Right cardiac atrium (tissue), 5 donors: ENCODE measurements around the gene IFFO2. TPM values are rescaled to one million over a fixed set of nuclear protein-coding genes. Genes with fewer than 3 reads are reported as not detected.
"Not testable (repeated sequence)": the region's sequence is repeated elsewhere in the genome, so short reads cannot be mapped to it uniquely, and the experiment has no call there.

Experiments used
- ATAC-seq, 2 donors: fragments of 200-7000 bp; cut with Tn5 transposase; one replicate each; pipeline versions ENCODE4 v1.8.0 to v1.9.1; 2020; ENCODE audit warnings: moderate library complexity in 2 of 2, mild to moderate bottlenecking in 1 of 2
- DNase-seq, 3 donors: peaks; one replicate each; pipeline ENCODE4 v3.0.0-alpha.2; 2020
- H3K27ac ChIP-seq: one replicate; pipeline ENCODE4 v1.5.1; 2013; ENCODE audit warnings: mild to moderate bottlenecking, low read length, control low read depth, moderate library complexity
- H3K27me3 ChIP-seq: one replicate; pipeline ENCODE4 v1.6.1; 2013; ENCODE audit not compliant: control insufficient read depth, insufficient read depth
- H3K4me1 ChIP-seq: one replicate; pipeline ENCODE4 v1.6.1; 2013; ENCODE audit warnings: low read length; ENCODE audit not compliant: control insufficient read depth, insufficient read depth
- H3K4me3 ChIP-seq: one replicate; pipeline ENCODE4 v1.5.1; 2013; ENCODE audit warnings: low read length, control low read depth
- H3K9me3 ChIP-seq: one replicate; pipeline ENCODE4 v1.6.1; 2013; ENCODE audit warnings: low read length; ENCODE audit not compliant: control insufficient read depth
- WGBS: extraction: QIAGEN DNeasy Blood & Tissue Kit; methylation state at CpG from one replicate; pipeline ENCODE4 v1.1.7; 2013; 5-methylcytosine and 5-hydroxymethylcytosine counted together
- intact Hi-C, 4 donors: fragments of 100-400 bp; cut with DNase I; formaldehyde crosslinking; loops; one replicate each; pipeline versions ENCODE4 v1.11.0 to v1.14.0; 2022 to 2023
- polyA plus RNA-seq: library from polyadenylated mRNA; stranded (reverse); fragments of 200-250 nt; gene quantifications from one replicate; pipeline ENCODE4 v1.2.3, GENCODE V29; 2013
- total RNA-seq, 4 donors: library from RNA; stranded (reverse); fragmentation: NEBNext Ultra II Directional; extraction: Animal tissue kit (Norgen Biotek cat#: 25700); gene quantifications; one replicate each; pipeline ENCODE4 v1.2.1, GENCODE V29; 2021
- donor health status: healthy with polysubstance abuse.
- donor health status: DM: no; HTN: yes; CAD: no.
- donor health status: DM: no; HTN: no; CAD: no.
- donor health status: DM: no; HTN: yes; CAD: no; lungs with severe emphysema.
- donor health status: DM: yes; HTN: yes; CAD: no.

Gene IFFO2
- total and polyA plus RNA-seq, 5 donors, result 5.0 to 12.7 (median 7.3) TPM

DNA sequence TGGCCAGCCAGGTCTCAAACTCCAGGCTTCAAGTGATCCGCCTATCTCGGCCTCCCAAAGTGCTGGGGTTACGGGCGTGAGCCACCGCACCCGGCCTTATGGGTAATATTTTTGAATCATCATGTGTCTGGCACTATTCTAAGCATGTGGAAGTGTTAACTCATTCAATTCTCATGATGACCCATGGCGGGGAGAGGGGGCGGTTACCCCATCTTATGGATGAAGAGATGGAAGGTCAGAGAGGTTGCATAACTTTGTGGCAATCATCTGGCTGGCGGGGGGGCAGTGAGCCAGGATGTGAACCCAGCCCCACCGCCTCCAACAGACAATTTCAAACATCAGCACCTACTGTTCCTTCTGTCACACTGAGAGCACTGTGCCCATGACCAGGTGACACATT is 85.5 kb downstream of the IFFO2 start:
- intact Hi-C loops, result loop anchor here in 3 of 4 donors (5.0 to 10.0 kb wide), 3 partner anchors 269 to 276 kb away; no protein-coding TSS in a partner anchor
- no peaks in the 10 kb centered on the region for H3K9me3 ChIP-seq
- no peak overlapping the region for H3K4me3 ChIP-seq
- H3K27me3 ChIP-seq, result no peaks in the 10 kb centered on the region
- H3K4me1 ChIP-seq, result no peaks in the 10 kb centered on the region
- DNase-seq (no peak), ATAC-seq (no peak)
- no peak overlapping the region for H3K27ac ChIP-seq
- WGBS, result 91% methylated on average over 10 of the region's 10 CpGs

DNA sequence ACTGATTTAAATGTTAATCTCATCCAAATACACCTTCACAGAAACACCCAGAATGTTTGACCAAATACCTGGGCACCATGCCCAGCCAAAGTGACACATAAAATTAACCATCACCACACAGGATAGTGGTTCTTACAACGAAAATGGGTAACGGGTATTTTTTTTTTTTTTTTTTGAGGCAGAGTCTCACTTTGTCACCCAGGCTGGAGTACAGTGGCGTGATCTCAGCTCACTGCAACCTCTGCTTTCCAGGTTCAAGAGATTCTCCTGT is 85.9 kb downstream of the IFFO2 start:
- intact Hi-C loops, result loop anchor here in 3 of 4 donors (5.0 to 10.0 kb wide), 3 partner anchors 268 to 276 kb away; no protein-coding TSS in a partner anchor

DNA sequence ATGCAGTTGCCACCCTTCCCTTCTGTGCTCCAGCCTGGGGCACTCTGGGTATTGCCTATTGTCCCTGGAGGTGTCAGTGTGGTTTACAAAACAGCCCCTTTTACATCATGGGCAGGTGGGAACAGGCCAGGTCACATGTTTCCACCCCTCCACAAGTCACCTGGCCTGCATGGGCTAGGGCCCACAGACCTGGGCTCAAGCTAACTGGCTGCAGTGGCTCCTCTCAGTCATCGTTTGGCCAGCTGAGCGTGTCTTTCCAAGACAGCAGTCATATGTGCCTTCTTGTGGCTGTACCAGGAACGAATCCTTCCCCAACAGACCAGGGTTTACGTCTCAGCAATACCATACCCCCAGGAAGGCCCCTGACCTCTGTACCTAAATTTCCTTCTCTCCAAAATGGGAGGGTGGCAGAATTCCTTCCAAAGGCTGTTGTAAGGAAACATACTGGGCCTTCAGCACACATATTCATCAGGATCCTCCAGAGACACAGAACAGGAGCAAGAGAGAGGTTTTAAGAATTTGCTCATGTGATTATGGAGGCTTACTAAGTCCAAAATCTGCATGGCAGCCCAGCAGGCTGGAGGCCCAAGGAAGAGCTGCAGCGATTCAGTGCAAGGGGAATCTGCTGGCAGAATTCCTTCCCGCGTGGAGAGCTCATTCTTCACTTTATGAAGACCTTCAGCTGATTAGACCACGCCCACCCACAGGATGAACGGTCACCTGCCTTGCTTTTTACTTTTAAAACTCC is 86.5 kb downstream of the IFFO2 start:
- H3K27ac ChIP-seq, result no peak overlapping the region
- no peak for ATAC-seq
- no peaks in the 10 kb centered on the region for H3K4me1 ChIP-seq
- H3K4me3 ChIP-seq, result no peak overlapping the region
- intact Hi-C loops, result loop anchor here in 3 of 4 donors (5.0 to 10.0 kb wide), 3 partner anchors 268 to 275 kb away; no protein-coding TSS in a partner anchor
- WGBS, result 68% methylated on average over 9 of the region's 9 CpGs
- H3K27me3 ChIP-seq, result no peaks in the 10 kb centered on the region
- no peaks in the 10 kb centered on the region for H3K9me3 ChIP-seq
- DNase-seq, result no peak

More for the DNA sequence above, 85.9 kb downstream of the IFFO2 start:
- H3K27me3 ChIP-seq, ATAC-seq, H3K4me1 ChIP-seq, H3K27ac ChIP-seq, H3K4me3 ChIP-seq, H3K9me3 ChIP-seq, DNase-seq: not testable (repeated sequence)
- 58% methylated on average over 3 of the region's 3 CpGs for WGBS

DNA sequence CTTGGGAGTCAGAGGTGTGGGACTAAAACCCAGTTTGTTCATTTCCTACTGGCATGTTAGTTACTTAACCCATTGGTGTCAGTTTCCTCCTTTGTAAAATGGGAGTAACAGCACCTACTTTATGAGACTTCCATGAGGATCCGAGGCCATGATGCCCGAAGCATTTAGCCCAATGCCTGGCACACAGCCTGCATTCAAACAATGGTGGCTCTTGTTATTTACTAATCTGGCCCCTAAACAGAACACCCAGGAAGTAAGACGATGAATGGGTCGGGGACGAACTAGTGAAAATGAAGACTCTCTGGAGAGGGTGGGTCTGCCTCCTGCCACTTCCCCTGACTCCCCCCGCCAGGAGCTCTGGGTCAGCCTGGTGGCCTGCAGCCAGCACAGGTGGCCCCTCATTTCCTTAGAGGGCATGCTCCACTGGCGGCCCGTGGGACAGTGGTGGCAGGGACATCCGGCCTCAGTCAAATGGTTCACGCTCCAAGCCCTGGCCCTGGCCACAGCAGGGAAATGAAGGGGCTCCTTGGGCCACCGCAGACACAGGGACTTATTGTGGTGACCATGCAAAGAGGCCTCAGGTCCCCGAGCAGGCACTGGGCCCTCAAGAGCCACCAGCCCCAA is 87.6 kb downstream of the IFFO2 start:
- H3K4me1 ChIP-seq, result no peaks in the 10 kb centered on the region
- no peak overlapping the region for H3K4me3 ChIP-seq
- no peak for ATAC-seq
- 65% methylated on average over 12 of the region's 12 CpGs for WGBS
- DNase-seq, result no peak
- intact Hi-C loops, result no loop called here
- H3K27me3 ChIP-seq, result no peaks in the 10 kb centered on the region
- H3K27ac ChIP-seq, result no peak overlapping the region
- H3K9me3 ChIP-seq, result no peaks in the 10 kb centered on the region

DNA sequence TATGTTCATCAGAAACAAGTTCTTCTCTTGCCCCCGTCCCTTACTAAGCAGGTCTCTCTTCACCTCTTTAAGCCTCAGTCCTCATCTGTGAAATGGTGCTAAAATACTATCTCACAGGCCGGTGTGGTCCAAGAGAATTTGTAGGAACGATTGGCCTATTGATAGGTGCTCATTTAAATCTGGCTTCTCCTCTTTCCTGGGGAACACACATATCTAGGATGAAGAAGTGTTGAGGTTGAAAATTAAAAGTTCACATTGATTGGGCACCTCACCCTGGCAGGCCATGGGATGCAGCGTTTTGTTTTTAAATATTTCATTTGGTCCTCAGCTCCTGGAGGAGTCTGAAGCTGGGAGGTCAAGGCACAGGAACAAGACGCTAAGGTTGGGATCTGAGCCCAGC is 88.1 kb downstream of the IFFO2 start:
- no peaks in the 10 kb centered on the region for H3K27me3 ChIP-seq
- no peak overlapping the region for H3K27ac ChIP-seq
- H3K4me3 ChIP-seq, result no peak overlapping the region
- DNase-seq (no peak), ATAC-seq (no peak)
- no peaks in the 10 kb centered on the region for H3K4me1 ChIP-seq
- intact Hi-C loops, result no loop called here
- H3K9me3 ChIP-seq, result no peaks in the 10 kb centered on the region
- WGBS, result 69% methylated on average over 5 of the region's 5 CpGs

DNA sequence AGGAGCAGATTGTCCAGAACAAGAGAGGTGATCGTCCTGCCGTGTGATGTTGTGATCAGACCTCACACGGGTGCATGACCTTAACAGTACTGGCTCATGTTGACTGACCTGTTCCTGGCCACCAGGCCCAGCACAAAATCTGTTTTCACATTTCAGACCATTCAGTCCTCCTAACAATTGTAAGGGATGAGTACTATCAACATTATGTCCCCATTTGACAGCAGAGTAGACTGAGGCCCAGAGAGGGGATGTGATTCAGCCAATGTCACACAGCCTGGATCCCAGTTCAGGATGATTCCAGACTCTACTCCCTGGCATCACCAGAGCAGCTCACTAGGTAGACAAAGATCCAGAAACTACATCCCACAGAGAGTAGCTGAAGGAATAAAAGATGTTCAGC is 89.6 kb downstream of the IFFO2 start:
- no peak for ATAC-seq
- H3K4me1 ChIP-seq, result no peaks in the 10 kb centered on the region
- no peaks in the 10 kb centered on the region for H3K27me3 ChIP-seq
- no peak overlapping the region for H3K27ac ChIP-seq
- H3K9me3 ChIP-seq, result no peaks in the 10 kb centered on the region
- H3K4me3 ChIP-seq, result no peak overlapping the region
- intact Hi-C loops, result no loop called here
- WGBS, result 81% methylated on average over 3 of the region's 3 CpGs
- no peak for DNase-seq

- H3K4me3 ChIP-seq, result no peak overlapping the region
- H3K9me3 ChIP-seq, result no peaks in the 10 kb centered on the region
- DNase-seq, result no peak
- intact Hi-C loops, result no loop called here
- H3K27ac ChIP-seq, result no peak overlapping the region
- ATAC-seq, result no peak
- H3K27me3 ChIP-seq, result no peaks in the 10 kb centered on the region
- WGBS, result 81% methylated on average over 6 of the region's 6 CpGs
- no peaks in the 10 kb centered on the region for H3K4me1 ChIP-seq
Observed at GRCh38 chr1:18866314-18866713, 90.2 kb downstream of the IFFO2 start.

DNA sequence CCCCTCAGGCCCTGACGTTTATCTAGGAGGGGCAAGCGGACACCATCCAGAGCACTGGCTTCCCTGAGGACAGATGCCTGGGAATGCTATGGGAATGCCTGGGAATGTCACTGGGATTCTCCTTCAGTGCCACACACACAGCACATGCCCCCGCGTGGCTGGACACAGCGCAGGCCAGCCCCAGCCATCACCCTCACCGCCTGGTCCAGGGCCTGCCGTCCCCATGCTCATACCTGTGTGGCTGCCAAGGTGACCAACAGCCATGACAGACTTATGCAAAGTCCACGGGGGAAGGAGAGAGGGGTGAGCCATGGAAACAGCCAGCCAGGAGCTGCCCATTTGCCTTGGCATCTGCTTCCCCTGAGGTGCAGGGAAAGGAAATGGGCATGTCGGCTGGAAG is 91.3 kb downstream of the IFFO2 start:
- H3K4me1 ChIP-seq, result no peaks in the 10 kb centered on the region
- no peaks in the 10 kb centered on the region for H3K27me3 ChIP-seq
- no peak overlapping the region for H3K4me3 ChIP-seq
- intact Hi-C loops, result no loop called here
- no peak overlapping the region for H3K27ac ChIP-seq
- H3K9me3 ChIP-seq, result no peaks in the 10 kb centered on the region
- 76% methylated on average over 9 of the region's 9 CpGs for WGBS
- DNase-seq (no peak), ATAC-seq (no peak)

DNA sequence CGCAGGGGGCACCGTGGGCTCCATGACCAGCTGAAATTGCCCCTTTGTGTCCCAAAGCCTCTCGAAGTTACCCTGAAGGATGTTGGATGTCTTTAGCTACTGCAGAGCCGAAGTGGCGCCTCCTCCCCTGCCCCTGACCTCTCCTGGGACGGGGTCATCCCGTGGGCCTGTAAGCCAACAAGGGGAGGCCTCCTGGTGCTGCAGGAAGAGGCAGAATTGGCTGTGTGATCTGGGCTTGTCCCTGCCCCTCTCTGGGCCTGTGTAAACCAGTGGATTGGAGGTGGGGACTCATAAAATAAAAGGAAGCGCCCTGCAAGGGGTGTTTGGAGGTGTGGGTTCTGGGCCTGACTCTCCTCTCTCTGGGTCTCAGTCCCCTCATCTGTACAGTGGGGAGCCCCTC is 94.9 kb downstream of the IFFO2 start:
- intact Hi-C loops, result no loop called here
- DNase-seq (no peak), ATAC-seq (no peak)
- no peak overlapping the region for H3K4me3 ChIP-seq
- H3K27ac ChIP-seq, result no peak overlapping the region
- H3K4me1 ChIP-seq, result no peaks in the 10 kb centered on the region
- H3K27me3 ChIP-seq, result no peaks in the 10 kb centered on the region
- no peaks in the 10 kb centered on the region for H3K9me3 ChIP-seq
- WGBS, result 67% methylated on average over 8 of the region's 8 CpGs

GRCh38 chr1:18861082-18861481 is 95.4 kb downstream of the IFFO2 start:
- no peaks in the 10 kb centered on the region for H3K4me1 ChIP-seq
- ATAC-seq, result no peak
- WGBS, result 79% methylated on average over 9 of the region's 9 CpGs
- intact Hi-C loops, result no loop called here
- H3K27me3 ChIP-seq, result no peaks in the 10 kb centered on the region
- H3K4me3 ChIP-seq, result no peak overlapping the region
- DNase-seq, result no peak
- H3K27ac ChIP-seq, result no peak overlapping the region
- no peaks in the 10 kb centered on the region for H3K9me3 ChIP-seq

DNA sequence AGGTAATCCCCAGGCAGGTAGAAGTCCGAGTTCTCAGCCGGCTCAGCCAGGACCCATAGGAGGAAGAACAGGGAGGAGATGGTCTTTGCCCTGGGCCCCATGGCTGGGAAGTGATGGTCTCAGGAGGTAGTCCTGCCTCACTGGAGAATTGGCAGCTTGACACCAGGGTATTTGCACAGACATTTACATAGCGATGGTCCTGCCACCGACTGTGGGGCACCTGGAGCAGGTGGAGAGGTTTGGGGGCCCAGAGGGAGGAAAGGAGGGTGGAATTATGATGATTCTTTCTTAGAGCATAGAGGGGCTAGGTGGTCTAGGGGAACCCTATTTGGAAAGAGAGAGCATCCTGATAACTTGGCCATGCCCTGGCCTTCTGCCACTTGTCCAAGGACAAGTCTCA is 96.9 kb downstream of the IFFO2 start, which contains the start of gene TAS1R2:
Gene TAS1R2, minus strand, starts transcription at position 101 of the 400 bp plus-strand sequence. Its CDS starts 0 bp downstream, at position 101.
- intact Hi-C loops, result no loop called here
- Histone ChIP-seq H3K9me3 (no peaks in the 10 kb centered on the region), H3K27ac (no peak within 1 kb of the TSS), H3K4me1 (no peaks in the 10 kb centered on the region), H3K4me3 (no peak within 1 kb of the TSS), H3K27me3 (no peaks in the 10 kb centered on the region)
- 64% methylated on average over 4 of the region's 4 CpGs for WGBS
- no peak for ATAC-seq
- no peak for DNase-seq
